Superior temporal gyrus (tissue), 1 donor: ENCODE results near the gene IDH3A.
A peak's percentile ranks its signal among the peaks of the same experiment; 100 is the strongest.
"Not testable (repeated sequence)": the region's sequence is repeated elsewhere in the genome, so short reads cannot be mapped to it uniquely, and the experiment has no call there.

ENCODE experiments used
- DNase-seq: peaks from one replicate; pipeline ENCODE4 v3.0.0-alpha.2; 2016; ENCODE audit errors: extremely low spot score

IDH3A gene

GRCh38 chr15:78129077-78129750, 19.9 kb upstream of the IDH3A start:
- DNase-seq: no peak

- no peak for DNase-seq
Observed at GRCh38 chr15:78129751-78130287, 19.3 kb upstream of the IDH3A start.

- no peak for DNase-seq
Observed at GRCh38 chr15:78130466-78131294, 18.5 kb upstream of the IDH3A start.

- DNase-seq: peak; percentile 26
Observed at GRCh38 chr15:78131295-78132061, 17.7 kb upstream of the IDH3A start, which contains the start of gene CIB2. CIB2 (minus strand) TSS chr15:78131445; CDS start chr15:78131215, 230 bp downstream.

- no peak for DNase-seq
Observed at GRCh38 chr15:78133801-78134200, 15.4 kb upstream of the IDH3A start.

GRCh38 chr15:78139578-78139977, 9.6 kb upstream of the IDH3A start:
- no peak for DNase-seq

- DNase-seq: no peak
Observed at GRCh38 chr15:78140292-78140691, 8.9 kb upstream of the IDH3A start.

GRCh38 chr15:78142332-78142731, 6.8 kb upstream of the IDH3A start:
- DNase-seq: no peak

- no peak for DNase-seq
Observed at GRCh38 chr15:78146425-78147154, 2.6 kb upstream of the IDH3A start.

- DNase-seq: no peak
Observed at GRCh38 chr15:78147566-78147965, 1.6 kb upstream of the IDH3A start.

- DNase-seq: no peak
Observed at GRCh38 chr15:78148392-78149067, 632 bp upstream of the IDH3A start.

- peak; percentile 43 for DNase-seq
Observed at GRCh38 chr15:78149805-78150751, 916 bp downstream of the IDH3A start.

GRCh38 chr15:78151075-78151474, 1.9 kb downstream of the IDH3A start:
- DNase-seq: not testable (repeated sequence)

- DNase-seq: no peak
Observed at GRCh38 chr15:78154955-78155354, 5.8 kb downstream of the IDH3A start.

GRCh38 chr15:78155355-78155939, 6.3 kb downstream of the IDH3A start:
- DNase-seq: no peak

- DNase-seq: no peak
Observed at GRCh38 chr15:78156653-78157052, 7.5 kb downstream of the IDH3A start.

- no peak for DNase-seq
Observed at GRCh38 chr15:78157203-78157602, 8.0 kb downstream of the IDH3A start.

- DNase-seq: no peak
Observed at GRCh38 chr15:78159395-78159794, 10.2 kb downstream of the IDH3A start.

GRCh38 chr15:78162038-78162437, 12.9 kb downstream of the IDH3A start:
- DNase-seq: no peak
